Measurements from ENCODE around the gene RAB26.
"Not testable (repeated sequence)": the region's sequence is repeated elsewhere in the genome, so short reads cannot be mapped to it uniquely, and the experiment has no call there.

Gene RAB26

DNA sequence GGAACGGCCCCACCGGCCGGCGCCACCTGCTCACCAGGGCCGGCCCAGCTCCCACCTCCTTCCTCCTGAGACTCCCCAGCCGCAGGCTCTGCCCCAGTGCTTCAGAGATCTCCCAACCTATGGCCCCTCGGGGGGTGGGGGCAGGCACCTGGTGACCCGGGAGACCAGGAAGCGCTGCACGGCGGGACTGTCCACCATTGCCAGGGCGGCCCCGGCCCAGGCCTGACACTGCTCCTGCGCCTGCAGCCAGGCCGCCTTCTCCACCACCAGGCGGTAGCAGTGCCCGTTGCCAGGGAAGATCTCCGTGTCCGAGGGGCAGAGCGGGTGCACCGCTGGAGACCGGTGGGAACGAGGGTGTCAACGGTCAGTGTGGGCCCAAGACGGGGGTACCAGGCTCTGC lies 31.1 kb upstream of the RAB26 start:
- DNase-seq (ENCODE audit: low read depth) = not testable (repeated sequence)

- DNase-seq (ENCODE audit: low read depth) = not testable (repeated sequence)
Measured at GRCh38 chr16:2117960-2118722, 30.3 kb upstream of the RAB26 start.

DNA sequence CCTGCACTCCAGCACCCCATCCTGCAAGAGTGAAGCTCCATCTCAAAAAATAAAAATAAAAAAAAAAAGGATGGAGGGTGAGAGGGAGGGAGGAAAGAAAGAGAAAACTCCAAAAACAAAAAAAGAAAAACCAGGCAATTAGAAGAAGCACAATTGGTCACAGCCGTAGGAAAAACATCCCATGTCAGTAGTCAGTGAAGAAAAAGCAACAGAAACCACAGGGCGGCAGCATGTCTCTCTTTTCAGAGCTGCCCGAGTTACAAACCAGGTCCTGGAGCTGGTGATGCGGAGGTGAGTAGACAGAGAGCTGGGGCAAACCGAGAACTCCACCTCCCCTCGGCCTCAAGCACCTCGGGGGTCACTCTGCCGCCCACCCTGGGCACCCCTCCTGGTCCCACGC lies 27.1 kb upstream of the RAB26 start:
- peak; percentile 49 for DNase-seq (ENCODE audit: low read depth)

- DNase-seq (ENCODE audit: low read depth) = no peak
Measured at GRCh38 chr16:2121853-2122252, 26.6 kb upstream of the RAB26 start.

DNA sequence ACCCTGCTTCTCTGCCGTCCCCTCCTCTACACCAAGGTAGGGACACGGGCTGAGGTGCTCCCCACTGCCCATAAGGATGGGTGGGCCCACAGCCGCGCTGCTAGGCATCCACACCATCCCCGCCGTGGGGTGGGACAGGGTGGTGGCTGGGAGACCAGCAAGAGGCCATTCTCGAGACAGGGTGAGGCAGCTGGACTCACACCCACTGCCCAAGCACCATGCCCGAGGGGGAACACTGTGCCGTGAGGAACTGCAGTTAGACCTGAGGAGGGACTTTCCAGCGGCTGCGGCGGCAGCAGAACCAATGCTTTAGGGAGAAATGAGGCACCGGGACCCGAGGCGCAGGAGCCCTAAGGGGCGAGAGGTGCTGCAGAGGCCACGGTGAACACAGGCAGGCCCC lies 26.0 kb upstream of the RAB26 start:
- no peak for DNase-seq (ENCODE audit: low read depth)

GRCh38 chr16:2122934-2123683 lies 25.3 kb upstream of the RAB26 start:
- DNase-seq (ENCODE audit: low read depth) = not testable (repeated sequence)

GRCh38 chr16:2123706-2124376 lies 24.6 kb upstream of the RAB26 start:
- DNase-seq (ENCODE audit: low read depth) = not testable (repeated sequence)

- not testable (repeated sequence) for DNase-seq (ENCODE audit: low read depth)
Measured at GRCh38 chr16:2124377-2124693, 24.1 kb upstream of the RAB26 start.

DNA sequence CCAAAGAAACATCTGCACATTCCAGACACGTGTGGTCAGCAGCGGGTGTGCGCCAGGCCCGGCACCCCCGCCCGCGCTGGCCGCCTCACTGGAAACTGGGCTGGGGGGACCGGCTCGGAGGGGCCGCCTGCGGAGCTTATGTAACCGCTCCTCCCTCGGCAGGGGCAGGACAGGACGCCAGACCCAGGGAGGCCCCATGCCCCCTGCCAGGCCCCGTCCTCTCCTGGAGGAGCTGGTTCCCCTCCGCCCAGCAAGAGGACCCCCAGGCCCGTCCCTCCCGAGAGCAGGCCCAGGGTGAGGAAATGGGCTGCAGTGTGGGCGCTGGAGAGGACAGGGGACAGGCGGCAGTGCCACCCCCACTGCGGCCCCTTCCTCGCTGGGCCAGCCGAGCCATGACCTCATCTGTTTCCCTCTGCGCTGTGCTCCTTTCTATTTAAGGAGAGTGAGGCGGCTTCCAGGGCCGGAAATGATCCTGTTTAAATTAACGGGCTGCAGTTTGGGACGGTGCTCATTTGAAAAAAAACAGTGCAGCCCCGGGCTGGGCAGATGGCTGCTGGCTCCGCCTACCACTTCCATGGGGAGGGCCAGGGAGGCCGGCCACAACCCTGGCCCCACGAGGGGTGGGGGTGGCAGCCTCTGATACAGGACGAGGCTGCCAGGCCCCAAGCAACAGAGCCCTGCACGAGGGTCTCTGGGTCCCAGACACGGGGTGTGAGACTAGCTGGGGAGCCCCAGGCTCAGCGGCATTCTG lies 23.6 kb upstream of the RAB26 start:
- DNase-seq (ENCODE audit: low read depth) = peak; percentile 49

DNA sequence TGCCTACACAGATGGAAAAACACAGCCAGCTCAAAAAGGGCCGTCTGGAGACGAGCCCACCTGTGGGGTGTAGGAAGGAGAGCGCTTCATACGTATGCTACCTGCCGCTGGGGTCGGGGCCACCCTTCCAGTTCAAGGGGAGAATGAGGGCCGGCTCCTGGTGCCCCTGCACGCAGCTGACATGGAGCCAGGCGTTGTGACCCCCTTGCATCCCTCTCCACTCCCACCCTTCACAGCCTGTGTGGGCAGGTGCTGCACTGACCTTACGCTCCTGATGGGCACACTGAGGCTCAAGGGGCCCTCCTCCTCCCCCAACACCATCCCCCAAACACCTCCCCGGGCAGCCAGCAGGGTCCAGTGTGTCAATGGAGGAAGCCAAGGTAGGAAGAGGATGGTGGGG lies 22.8 kb upstream of the RAB26 start:
- DNase-seq (ENCODE audit: low read depth) = not testable (repeated sequence)

- DNase-seq (ENCODE audit: low read depth) = not testable (repeated sequence)
Measured at GRCh38 chr16:2126161-2126743, 22.2 kb upstream of the RAB26 start.

DNA sequence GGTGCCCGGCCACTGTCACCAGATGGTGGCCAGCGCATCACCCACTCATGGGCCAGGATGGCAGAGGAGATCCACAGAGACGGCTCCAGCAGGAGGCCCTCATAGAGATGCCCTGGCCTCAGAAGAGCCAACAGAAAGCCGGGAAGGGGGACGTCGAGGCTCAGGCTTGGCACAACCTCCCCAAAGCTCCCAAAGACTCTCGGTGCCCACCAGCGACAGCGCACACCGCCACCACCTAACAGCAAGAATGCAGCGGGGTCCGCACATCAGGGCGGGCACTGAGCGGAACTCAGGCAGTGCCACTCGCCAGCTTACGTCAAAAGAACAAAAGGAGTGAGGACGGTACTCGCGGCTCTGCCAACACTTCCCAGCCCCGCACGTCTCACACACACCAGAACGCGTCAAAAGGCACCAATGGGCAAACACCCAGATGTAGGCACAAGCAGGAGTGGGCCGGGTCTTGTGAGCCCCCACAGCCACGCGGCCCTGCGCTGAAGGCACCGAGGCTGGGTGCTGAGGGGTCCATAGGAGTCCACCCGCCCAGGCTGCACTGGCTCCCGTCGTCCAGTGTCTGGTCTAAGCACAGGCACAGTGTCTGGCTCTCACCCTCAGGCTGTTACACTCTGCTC lies 21.4 kb upstream of the RAB26 start:
- not testable (repeated sequence) for DNase-seq (ENCODE audit: low read depth)

GRCh38 chr16:2127630-2128280 lies 20.7 kb upstream of the RAB26 start:
- DNase-seq (ENCODE audit: low read depth) = not testable (repeated sequence)

GRCh38 chr16:2129251-2129650 lies 19.2 kb upstream of the RAB26 start:
- peak; percentile 41 for DNase-seq (ENCODE audit: low read depth)

GRCh38 chr16:2129890-2130447 lies 18.5 kb upstream of the RAB26 start:
- DNase-seq (ENCODE audit: low read depth) = not testable (repeated sequence)

DNA sequence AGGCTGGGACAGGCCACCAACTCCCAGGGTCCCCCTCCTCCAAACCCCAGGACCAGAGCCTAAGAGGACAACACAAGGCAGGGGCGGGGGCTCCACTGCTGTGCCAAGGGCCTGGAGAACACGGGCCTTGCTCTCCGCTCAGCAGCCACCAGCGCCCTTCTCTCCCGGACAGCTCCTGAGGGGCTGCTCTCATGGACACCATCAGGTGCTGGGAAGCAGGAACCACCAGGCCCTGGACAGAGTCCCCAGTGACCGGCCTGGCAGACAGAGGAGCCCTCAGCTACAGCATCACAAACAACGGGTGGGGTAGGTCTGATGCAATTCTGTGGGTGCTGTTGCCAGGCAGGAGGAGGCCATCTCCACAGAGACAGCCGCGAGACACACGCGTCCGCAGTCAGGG lies 14.6 kb upstream of the RAB26 start:
- DNase-seq (ENCODE audit: low read depth) = not testable (repeated sequence)

DNA sequence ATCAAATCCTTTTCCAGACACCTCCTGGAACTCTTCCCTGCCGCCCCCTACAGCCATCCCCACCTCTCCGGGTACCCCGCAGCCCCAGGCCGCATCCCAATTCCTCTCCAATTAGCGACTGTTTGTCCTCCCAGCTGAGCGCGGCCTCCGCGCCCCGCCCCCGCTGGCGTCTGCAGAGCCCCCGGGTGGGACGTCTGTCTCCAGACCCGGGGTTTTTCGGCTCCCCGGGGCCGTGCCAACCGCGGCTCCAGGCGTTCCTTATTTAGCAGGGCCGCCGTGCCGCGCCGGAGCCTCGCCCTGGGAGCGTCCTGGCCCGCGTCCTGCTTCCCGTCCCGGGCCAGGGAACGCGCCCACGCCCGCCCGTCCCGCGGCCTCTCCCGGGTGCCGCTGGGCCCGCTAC lies 13.4 kb upstream of the RAB26 start:
- DNase-seq (ENCODE audit: low read depth) = not testable (repeated sequence)

GRCh38 chr16:2135770-2136490 lies 12.5 kb upstream of the RAB26 start, which contains the start of gene PKD1:
TSS of gene PKD1 (minus strand) at chr16:2135898. CDS start at chr16:2135689, 209 bp downstream.
- DNase-seq (ENCODE audit: low read depth) = peak; percentile 94
